ENCODE data around the gene LHX1. TPM values are rescaled to one million over a fixed set of nuclear protein-coding genes. Genes with fewer than 3 reads are reported as not detected.

LHX1 gene
- polyA plus RNA-seq, 3 donors: not detected

DNA sequence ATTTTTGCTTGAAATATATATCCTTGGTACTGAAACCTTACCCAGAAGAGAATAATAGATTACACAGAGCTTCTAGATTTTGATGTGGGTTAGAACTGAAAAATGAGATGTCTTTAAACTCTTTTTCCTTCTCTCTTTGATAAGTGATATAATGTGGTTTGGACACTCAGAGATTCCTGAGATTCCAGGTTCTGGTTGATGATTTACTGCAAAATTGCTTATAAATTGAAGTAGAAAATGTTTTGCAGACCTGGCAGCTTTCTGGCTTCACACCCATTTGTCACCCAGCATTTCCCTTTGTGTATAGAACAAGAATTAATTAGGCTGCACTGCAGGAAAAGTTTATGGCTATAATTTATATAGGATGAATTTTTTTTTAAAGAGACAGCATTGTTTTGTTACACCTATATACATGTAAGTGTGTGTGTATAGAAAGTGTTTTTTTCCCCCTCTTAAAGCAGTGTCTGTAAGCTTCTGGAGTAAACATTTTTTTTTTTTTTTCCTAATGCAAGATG, 35.0 kb downstream of the LHX1 start:
- intact Hi-C loops (cut with micrococcal nuclease): no loop called here
- no peak overlapping the region for H3K4me3 ChIP-seq (replicated peaks in 1 of 3; ENCODE audit: low read depth in 2 of 3, low read length in 3 of 3)
- H3K9me3 Mint-ChIP-seq: no peaks in the 10 kb centered on the region
- H3K79me2 ChIP-seq (ENCODE audit: insufficient read depth, low read length): peaks cover 41% of the 10 kb centered on the region
- H3K4me3 Mint-ChIP-seq: no peak overlapping the region
- H3K36me3 Mint-ChIP-seq: peaks cover 60 to 65% of the 10 kb centered on the region in 2 donors
- no peak overlapping the region for H3K9ac ChIP-seq (ENCODE audit: insufficient read depth, low read length, poor library complexity, severe bottlenecking)
- no peaks in the 10 kb centered on the region for H3K4me1 ChIP-seq (ENCODE audit: control insufficient read depth in 1 of 2, insufficient read depth in 2 of 2, low read length in 2 of 2)
- no peak overlapping the region for H3K27ac ChIP-seq (ENCODE audit: low read depth in 1 of 2, low read length in 2 of 2)
- H3K27me3 ChIP-seq (ENCODE audit: control insufficient read depth in 2 of 2, insufficient read depth in 2 of 2, low read length in 2 of 2): no peaks in the 10 kb centered on the region
- H3K4me1 Mint-ChIP-seq: peaks cover 7% of the 10 kb centered on the region
- TF ChIP-seq, protein P1, sequence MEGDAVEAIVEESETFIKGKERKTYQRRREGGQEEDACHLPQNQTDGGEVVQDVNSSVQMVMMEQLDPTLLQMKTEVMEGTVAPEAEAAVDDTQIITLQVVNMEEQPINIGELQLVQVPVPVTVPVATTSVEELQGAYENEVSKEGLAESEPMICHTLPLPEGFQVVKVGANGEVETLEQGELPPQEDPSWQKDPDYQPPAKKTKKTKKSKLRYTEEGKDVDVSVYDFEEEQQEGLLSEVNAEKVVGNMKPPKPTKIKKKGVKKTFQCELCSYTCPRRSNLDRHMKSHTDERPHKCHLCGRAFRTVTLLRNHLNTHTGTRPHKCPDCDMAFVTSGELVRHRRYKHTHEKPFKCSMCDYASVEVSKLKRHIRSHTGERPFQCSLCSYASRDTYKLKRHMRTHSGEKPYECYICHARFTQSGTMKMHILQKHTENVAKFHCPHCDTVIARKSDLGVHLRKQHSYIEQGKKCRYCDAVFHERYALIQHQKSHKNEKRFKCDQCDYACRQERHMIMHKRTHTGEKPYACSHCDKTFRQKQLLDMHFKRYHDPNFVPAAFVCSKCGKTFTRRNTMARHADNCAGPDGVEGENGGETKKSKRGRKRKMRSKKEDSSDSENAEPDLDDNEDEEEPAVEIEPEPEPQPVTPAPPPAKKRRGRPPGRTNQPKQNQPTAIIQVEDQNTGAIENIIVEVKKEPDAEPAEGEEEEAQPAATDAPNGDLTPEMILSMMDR (IDR thresholded peaks at IDR 0.05): no peak
- no peak for DNase-seq
- no peak overlapping the region for H2AFZ ChIP-seq (ENCODE audit: insufficient read depth, low read depth, low read length, poor library complexity, severe bottlenecking)
- H3K36me3 ChIP-seq (replicated peaks in 1 of 2; ENCODE audit: control insufficient read depth in 1 of 2, insufficient read depth in 2 of 2, low read length in 2 of 2): peaks cover 29 to 67% of the 10 kb centered on the region in 2 donors
- H3K27ac Mint-ChIP-seq: no peak overlapping the region
- H3K9me3 ChIP-seq (replicated peaks in 1 of 2; ENCODE audit: control insufficient read depth in 1 of 2, insufficient read depth in 1 of 2, low read length in 2 of 2): no peaks in the 10 kb centered on the region
- no peaks in the 10 kb centered on the region for H3K27me3 Mint-ChIP-seq (ENCODE audit: low read depth in 3 of 3)
- peaks cover 88% of the 10 kb centered on the region for H4K20me1 ChIP-seq (ENCODE audit: insufficient read depth, low read length)
- H3K4me2 ChIP-seq (replicated peaks; ENCODE audit: extremely low read depth, low read length, poor library complexity, severe bottlenecking): no peak overlapping the region

DNA sequence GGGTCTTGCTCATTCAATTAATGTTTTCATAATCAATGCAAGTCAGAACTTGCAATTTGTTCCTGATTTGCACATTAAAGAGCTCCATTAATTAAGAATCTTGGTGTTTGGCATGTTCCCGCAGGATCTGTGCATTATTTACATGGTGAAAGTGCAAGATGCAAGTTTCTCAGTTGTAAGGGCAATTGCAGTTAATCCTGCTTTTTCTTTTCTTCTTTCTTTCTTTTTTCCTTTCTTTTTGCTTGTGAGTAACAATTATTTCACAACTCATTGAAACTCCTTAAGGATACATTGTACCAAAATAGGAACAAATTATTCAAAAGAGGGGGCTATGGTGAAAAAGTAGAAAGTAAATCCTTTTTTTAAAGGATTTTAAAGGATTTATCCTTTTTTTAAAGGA, 35.6 kb downstream of the LHX1 start:
- H2AFZ ChIP-seq (ENCODE audit: insufficient read depth, low read depth, low read length, poor library complexity, severe bottlenecking): no peak overlapping the region
- H3K36me3 ChIP-seq (replicated peaks in 1 of 2; ENCODE audit: control insufficient read depth in 1 of 2, insufficient read depth in 2 of 2, low read length in 2 of 2): peaks cover 24 to 63% of the 10 kb centered on the region in 2 donors
- TF ChIP-seq, protein P1 (IDR thresholded peaks at IDR 0.05): no peak
- no peak overlapping the region for H3K4me2 ChIP-seq (replicated peaks; ENCODE audit: extremely low read depth, low read length, poor library complexity, severe bottlenecking)
- no peaks in the 10 kb centered on the region for H3K27me3 ChIP-seq (ENCODE audit: control insufficient read depth in 2 of 2, insufficient read depth in 2 of 2, low read length in 2 of 2)
- peaks cover 86% of the 10 kb centered on the region for H4K20me1 ChIP-seq (ENCODE audit: insufficient read depth, low read length)
- Mint-ChIP-seq H3K4me3 (no peak overlapping the region), H3K4me1 (peaks cover 7% of the 10 kb centered on the region), H3K27me3 (ENCODE audit: low read depth in 3 of 3) (no peaks in the 10 kb centered on the region), H3K36me3 (peaks cover 54 to 61% of the 10 kb centered on the region in 2 donors), H3K27ac (no peak overlapping the region), H3K9me3 (no peaks in the 10 kb centered on the region)
- H3K27ac ChIP-seq (ENCODE audit: low read depth in 1 of 2, low read length in 2 of 2): no peak overlapping the region
- no peak overlapping the region for H3K4me3 ChIP-seq (replicated peaks in 1 of 3; ENCODE audit: low read depth in 2 of 3, low read length in 3 of 3)
- WGBS (ENCODE audit: insufficient coverage): no CpG with 5 or more reads among the region's 1 CpG
- peaks cover 44% of the 10 kb centered on the region for H3K79me2 ChIP-seq (ENCODE audit: insufficient read depth, low read length)
- intact Hi-C loops (cut with micrococcal nuclease): no loop called here
- no peaks in the 10 kb centered on the region for H3K4me1 ChIP-seq (ENCODE audit: control insufficient read depth in 1 of 2, insufficient read depth in 2 of 2, low read length in 2 of 2)
- DNase-seq: no peak
- H3K9me3 ChIP-seq (replicated peaks in 1 of 2; ENCODE audit: control insufficient read depth in 1 of 2, insufficient read depth in 1 of 2, low read length in 2 of 2): no peaks in the 10 kb centered on the region
- H3K9ac ChIP-seq (ENCODE audit: insufficient read depth, low read length, poor library complexity, severe bottlenecking): no peak overlapping the region
